ENCODE results near the gene SLC6A20.

SLC6A20 gene

DNA sequence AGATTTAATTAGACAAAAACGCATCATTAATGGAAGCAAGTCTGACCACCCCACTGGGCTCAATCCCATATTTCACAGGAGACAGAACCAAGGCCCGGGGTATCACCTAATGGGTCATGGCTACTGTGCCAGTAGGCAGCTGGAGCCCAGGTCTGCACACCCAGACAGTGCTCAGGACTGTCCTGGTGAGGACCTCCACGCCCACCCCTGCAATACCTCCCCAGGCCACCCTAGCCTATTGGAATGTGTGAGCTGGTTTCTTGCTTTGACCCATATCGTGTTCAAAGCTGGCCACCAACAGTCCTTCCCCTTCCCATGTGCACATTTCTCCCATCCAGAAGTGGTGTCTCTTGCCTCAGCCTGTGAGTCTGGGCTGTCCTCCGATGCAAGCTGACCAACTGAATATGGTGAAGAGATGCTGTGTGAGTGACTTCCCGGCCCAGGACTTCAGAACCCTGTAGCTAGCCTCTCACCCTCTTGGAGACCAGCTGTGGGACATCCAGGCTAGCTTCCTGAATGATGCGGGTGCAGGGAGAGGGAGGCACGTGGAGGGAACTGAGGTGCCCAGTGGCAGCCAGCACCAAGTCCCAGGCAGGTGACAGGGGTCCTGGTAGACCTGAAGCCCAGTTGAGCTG lies 19.1 kb downstream of the SLC6A20 start:
- peaks cover 5% of the 10 kb centered on the region for H3K27me3 ChIP-seq (ENCODE audit: insufficient read depth, low read depth, severe bottlenecking)
- TF ChIP-seq, protein P1, sequence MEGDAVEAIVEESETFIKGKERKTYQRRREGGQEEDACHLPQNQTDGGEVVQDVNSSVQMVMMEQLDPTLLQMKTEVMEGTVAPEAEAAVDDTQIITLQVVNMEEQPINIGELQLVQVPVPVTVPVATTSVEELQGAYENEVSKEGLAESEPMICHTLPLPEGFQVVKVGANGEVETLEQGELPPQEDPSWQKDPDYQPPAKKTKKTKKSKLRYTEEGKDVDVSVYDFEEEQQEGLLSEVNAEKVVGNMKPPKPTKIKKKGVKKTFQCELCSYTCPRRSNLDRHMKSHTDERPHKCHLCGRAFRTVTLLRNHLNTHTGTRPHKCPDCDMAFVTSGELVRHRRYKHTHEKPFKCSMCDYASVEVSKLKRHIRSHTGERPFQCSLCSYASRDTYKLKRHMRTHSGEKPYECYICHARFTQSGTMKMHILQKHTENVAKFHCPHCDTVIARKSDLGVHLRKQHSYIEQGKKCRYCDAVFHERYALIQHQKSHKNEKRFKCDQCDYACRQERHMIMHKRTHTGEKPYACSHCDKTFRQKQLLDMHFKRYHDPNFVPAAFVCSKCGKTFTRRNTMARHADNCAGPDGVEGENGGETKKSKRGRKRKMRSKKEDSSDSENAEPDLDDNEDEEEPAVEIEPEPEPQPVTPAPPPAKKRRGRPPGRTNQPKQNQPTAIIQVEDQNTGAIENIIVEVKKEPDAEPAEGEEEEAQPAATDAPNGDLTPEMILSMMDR (IDR thresholded peaks at IDR 0.05; ENCODE audit: low read depth, low read length) = no peak
- no peaks in the 10 kb centered on the region for H3K9me3 ChIP-seq (ENCODE audit: severe bottlenecking)
- no peak for DNase-seq
- no peaks in the 10 kb centered on the region for H3K36me3 ChIP-seq
- no peak overlapping the region for H3K27ac ChIP-seq
- H3K4me3 ChIP-seq (ENCODE audit: low read depth, low read length) = no peak overlapping the region

DNA sequence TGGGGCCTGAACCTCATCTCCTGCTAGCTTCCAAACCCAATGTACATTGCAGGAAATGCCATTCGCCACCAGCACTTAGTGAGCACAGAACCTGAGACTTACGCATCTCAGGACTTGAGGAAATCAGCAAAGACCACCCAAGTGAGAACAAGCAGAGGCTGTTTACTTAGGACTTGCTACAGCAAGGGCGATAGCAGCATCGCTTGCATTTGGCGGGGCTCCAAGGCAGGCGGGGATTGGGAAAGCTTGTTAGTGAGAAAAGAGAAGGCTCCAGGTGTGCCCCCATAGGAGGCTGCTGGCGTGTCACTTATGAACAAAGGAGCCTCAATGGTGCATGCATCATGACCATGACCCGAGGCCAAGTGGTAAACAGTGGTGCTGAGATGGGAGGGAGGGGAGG lies 19.7 kb downstream of the SLC6A20 start:
- no peak for DNase-seq
- TF ChIP-seq, protein P1 (IDR thresholded peaks at IDR 0.05; ENCODE audit: low read depth, low read length) = no peak
- H3K27me3 ChIP-seq (ENCODE audit: insufficient read depth, low read depth, severe bottlenecking) = peaks cover 5% of the 10 kb centered on the region

DNA sequence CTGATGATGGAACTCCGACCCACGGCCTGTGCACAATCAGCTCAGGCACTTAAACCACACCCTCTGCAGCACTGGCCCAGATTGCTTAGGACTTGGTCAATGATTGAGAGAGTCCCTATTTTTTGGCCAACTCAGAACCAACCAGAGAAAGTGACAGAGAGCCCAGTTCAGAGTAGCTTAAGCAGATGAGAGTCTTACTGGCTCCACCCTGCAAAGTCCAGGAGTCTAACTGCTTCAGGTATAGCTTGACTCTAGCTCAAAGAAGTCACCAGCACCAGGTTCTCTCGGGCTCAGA lies 20.1 kb downstream of the SLC6A20 start:
- DNase-seq = no peak
- peaks cover 5% of the 10 kb centered on the region for H3K27me3 ChIP-seq (ENCODE audit: insufficient read depth, low read depth, severe bottlenecking)
- no peaks in the 10 kb centered on the region for H3K9me3 ChIP-seq (ENCODE audit: severe bottlenecking)
- no peak overlapping the region for H3K27ac ChIP-seq
- TF ChIP-seq, protein P1 (IDR thresholded peaks at IDR 0.05; ENCODE audit: low read depth, low read length) = no peak
- H3K36me3 ChIP-seq = no peaks in the 10 kb centered on the region
- no peak overlapping the region for H3K4me3 ChIP-seq (ENCODE audit: low read depth, low read length)

More for the DNA sequence above, 19.7 kb downstream of the SLC6A20 start:
- no peaks in the 10 kb centered on the region for H3K9me3 ChIP-seq (ENCODE audit: severe bottlenecking)
- no peak overlapping the region for H3K4me3 ChIP-seq (ENCODE audit: low read depth, low read length)
- H3K36me3 ChIP-seq = no peaks in the 10 kb centered on the region
- H3K27ac ChIP-seq = no peak overlapping the region

DNA sequence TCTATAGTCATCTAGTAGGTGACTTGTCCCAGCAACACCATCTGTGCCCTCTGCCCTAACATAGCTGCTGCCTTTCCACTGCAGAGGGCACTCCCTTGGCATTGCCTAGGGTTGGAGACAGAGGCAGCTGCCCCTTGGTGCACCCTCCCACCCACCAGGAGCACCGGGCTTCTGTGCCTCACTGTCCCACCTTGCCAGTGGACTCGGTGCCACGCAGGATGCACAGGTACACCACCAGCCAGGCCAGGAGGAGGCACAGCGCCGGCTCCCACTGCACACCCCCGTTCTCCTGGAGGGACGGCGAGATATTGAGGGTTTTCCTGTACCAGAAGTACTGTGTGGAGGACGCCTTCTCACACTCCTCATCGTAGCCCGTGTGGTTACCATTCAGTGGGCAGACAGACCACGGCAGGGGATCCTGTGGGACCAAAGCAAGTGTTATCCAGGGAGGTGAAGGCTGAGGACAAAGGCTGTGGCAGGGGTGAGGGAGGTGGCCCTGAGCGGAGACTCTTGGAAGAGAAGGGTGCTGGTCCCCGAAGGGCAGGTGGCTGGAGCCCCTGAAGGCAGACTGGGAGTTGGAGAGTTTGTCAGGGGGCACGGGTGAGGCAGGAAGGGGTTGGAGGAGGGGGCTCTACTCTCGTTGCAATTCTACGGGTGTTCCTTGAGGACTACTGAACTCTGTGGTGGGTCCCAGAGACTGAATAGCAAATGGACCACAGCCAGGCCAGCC lies 20.6 kb downstream of the SLC6A20 start:
- Histone ChIP-seq H3K9me3 (ENCODE audit: severe bottlenecking) (no peaks in the 10 kb centered on the region), H3K27me3 (ENCODE audit: insufficient read depth, low read depth, severe bottlenecking) (peaks cover 5% of the 10 kb centered on the region), H3K27ac (no peak overlapping the region), H3K36me3 (no peaks in the 10 kb centered on the region), H3K4me3 (ENCODE audit: low read depth, low read length) (no peak overlapping the region)
- DNase-seq = no peak
- TF ChIP-seq, protein P1 (IDR thresholded peaks at IDR 0.05; ENCODE audit: low read depth, low read length) = no peak

DNA sequence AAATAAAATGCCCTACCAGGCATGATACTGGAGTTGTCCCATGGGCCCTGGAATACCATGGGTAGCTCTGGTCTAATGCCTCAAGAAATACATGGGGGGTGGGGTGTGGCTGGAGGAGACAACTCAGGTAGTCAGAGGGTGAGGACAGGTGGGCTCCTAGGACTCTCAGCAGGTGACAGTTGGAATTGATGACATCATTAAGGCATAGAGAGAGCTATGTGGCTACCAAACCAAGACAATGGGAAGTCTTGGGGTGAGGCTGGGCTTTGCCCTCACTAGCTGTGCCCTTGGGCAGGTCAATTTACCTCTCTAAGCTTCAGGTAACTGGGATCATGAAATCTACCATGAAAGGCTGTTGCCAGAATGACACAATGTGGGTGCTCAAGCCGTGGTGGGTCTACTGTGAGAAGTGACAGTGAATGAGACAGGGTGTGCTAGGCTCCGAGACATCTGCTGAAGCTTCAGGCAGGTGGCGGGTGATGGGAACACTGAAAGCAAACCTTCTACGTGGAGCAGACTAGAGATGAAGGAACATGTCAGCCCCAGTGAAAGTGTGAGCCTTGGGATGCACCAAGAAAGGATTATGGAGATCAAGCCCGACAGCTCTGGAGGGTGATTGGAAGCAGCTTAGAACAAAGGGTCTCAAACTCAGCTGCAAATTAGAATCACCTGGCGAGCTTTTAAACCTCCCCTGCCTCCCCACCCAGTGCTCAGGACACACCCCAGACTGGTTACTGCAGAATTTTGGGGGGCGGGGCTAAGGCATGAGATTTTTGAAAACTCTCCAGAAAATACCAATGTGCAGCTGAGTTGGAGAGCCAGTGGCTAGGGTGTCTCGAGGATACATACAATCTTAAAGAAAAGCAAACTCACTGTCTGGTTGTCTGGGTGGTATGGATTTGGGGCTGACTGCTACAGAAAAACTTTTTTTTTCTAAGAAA lies 21.5 kb downstream of the SLC6A20 start:
- DNase-seq = no peak
- no peaks in the 10 kb centered on the region for H3K36me3 ChIP-seq
- TF ChIP-seq, protein P1 (IDR thresholded peaks at IDR 0.05; ENCODE audit: low read depth, low read length) = no peak
- no peak overlapping the region for H3K4me3 ChIP-seq (ENCODE audit: low read depth, low read length)
- no peaks in the 10 kb centered on the region for H3K9me3 ChIP-seq (ENCODE audit: severe bottlenecking)
- H3K27ac ChIP-seq = no peak overlapping the region
- H3K27me3 ChIP-seq (ENCODE audit: insufficient read depth, low read depth, severe bottlenecking) = peaks cover 5% of the 10 kb centered on the region

All from WERI-Rb-1 (cell line).